HG03460 (cell line): ENCODE measurements around the gene CDAN1.

ENCODE experiments used
- ATAC-seq: cut with Tn5 transposase; IDR thresholded peaks from one replicate; pipeline ENCODE4 v1.9.1; 2021; ENCODE audit not compliant: unreplicated experiment

Gene CDAN1

DNA sequence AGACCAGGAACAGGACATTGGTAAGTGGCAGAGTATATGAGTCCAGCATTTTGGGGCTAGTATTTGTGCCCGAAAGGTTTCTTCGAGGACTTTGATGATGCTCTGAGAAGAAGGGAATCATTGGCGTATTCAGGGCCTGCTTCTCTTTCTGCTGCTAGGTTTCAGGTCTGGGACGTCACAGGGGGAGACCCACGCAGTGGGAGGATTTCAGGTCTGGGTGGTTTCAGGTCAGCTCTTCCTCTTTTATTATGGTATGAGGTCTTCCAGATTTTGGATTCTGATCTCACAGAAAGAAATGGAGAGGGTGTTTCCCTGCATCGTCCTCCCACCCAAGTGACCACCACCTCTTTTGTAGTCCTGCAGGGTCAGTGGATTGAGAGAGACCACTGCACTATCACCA is 62.5 kb downstream of the CDAN1 start:
- no peak for ATAC-seq
